Measurements from ENCODE around the gene UGT3A2.

UGT3A2 gene
- 0 reads per million in 4 donors for total RNA-seq

- no peak for DNase-seq
Measured at GRCh38 chr5:36066540-36067210, at the start of gene UGT3A2. Gene UGT3A2 (minus strand): TSS chr5:36066882. CDS start chr5:36066789, 93 bp downstream.

GRCh38 chr5:36111238-36111637 is 44.6 kb upstream of the UGT3A2 start:
- DNase-seq: no peak

- no peak for DNase-seq
Measured at GRCh38 chr5:36108758-36109460, 42.2 kb upstream of the UGT3A2 start.

- no peak for DNase-seq
Measured at GRCh38 chr5:36105819-36106218, 39.1 kb upstream of the UGT3A2 start.

GRCh38 chr5:36099748-36100147 is 33.1 kb upstream of the UGT3A2 start:
- no peak for DNase-seq

GRCh38 chr5:36096486-36096885 is 29.8 kb upstream of the UGT3A2 start:
- DNase-seq: no peak

GRCh38 chr5:36089989-36090388 is 23.3 kb upstream of the UGT3A2 start:
- peak in 1 of 5 donors; percentile 13 for DNase-seq

- peak in 1 of 5 donors; percentile 43 for DNase-seq
Measured at GRCh38 chr5:36079200-36079781, 12.6 kb upstream of the UGT3A2 start.

GRCh38 chr5:36078430-36078829 is 11.7 kb upstream of the UGT3A2 start:
- DNase-seq: no peak

GRCh38 chr5:36073595-36074216 is 7.0 kb upstream of the UGT3A2 start:
- peak in 1 of 5 donors; percentile 25 for DNase-seq

GRCh38 chr5:36070687-36071571 is 4.2 kb upstream of the UGT3A2 start:
- DNase-seq: peak in 1 of 5 donors; percentile 30

GRCh38 chr5:36068751-36069281 is 2.1 kb upstream of the UGT3A2 start:
- DNase-seq: no peak

GRCh38 chr5:36066001-36066539 is 612 bp downstream of the UGT3A2 start:
- no peak for DNase-seq

- DNase-seq: no peak
Measured at GRCh38 chr5:36060420-36060887, 6.2 kb downstream of the UGT3A2 start.

- no peak for DNase-seq
Measured at GRCh38 chr5:36059571-36060419, 6.9 kb downstream of the UGT3A2 start.

GRCh38 chr5:36058776-36059175 is 7.9 kb downstream of the UGT3A2 start:
- DNase-seq: no peak

GRCh38 chr5:36057386-36057785 is 9.3 kb downstream of the UGT3A2 start:
- no peak for DNase-seq

- no peak for DNase-seq
Measured at GRCh38 chr5:36056422-36056821, 10.3 kb downstream of the UGT3A2 start.

- no peak for DNase-seq
Measured at GRCh38 chr5:36055984-36056383, 10.7 kb downstream of the UGT3A2 start.

- DNase-seq: no peak
Measured at GRCh38 chr5:36054647-36055046, 12.0 kb downstream of the UGT3A2 start.

- DNase-seq: no peak
Measured at GRCh38 chr5:36052538-36052937, 14.1 kb downstream of the UGT3A2 start.
